OCI-LY7 (cell line): Measurements from ENCODE around the gene EFNA2. TPM values are rescaled to one million over a fixed set of nuclear protein-coding genes. Genes with fewer than 3 reads are reported as not detected.

Source experiments
- BruUV-seq: library from RNA; stranded (reverse); fragments of 400-500 nt; replicated peaks from 2 replicates; lab custom pipeline; 2021; lab: Mats Ljungman, UMichigan
- CTCF ChIA-PET: fragments of 300-600 bp; sonication (Branson Sonifier 250); formaldehyde crosslinking; loops from one replicate; lab custom pipeline; 2022; ENCODE audit warnings: antibody characterized with exemption; ENCODE audit not compliant: unreplicated experiment; lab: Charles Lee
- POLR2A ChIA-PET: fragments of 300-600 bp; sonication (Branson Sonifier 250); formaldehyde crosslinking; loops from one replicate; lab custom pipeline; 2022; ENCODE audit warnings: antibody characterized with exemption; lab: Charles Lee
- DNase-seq: peaks from one replicate; pipeline ENCODE4 v3.0.0-alpha.2; 2015; ENCODE audit warnings: low spot score
- H2AFZ ChIP-seq: fragments of 200-600 bp; sonication (generic), shearing (Covaris generic); 2 replicates; pipeline ENCODE4 v1.6.1; 2014; ENCODE audit warnings: mild to moderate bottlenecking, antibody characterized with exemption, low read length, moderate library complexity
- H3K27ac ChIP-seq: fragments of 200-600 bp; sonication (generic); 2 replicates; pipeline ENCODE4 v1.5.1; 2014; ENCODE audit warnings: mixed run types, low read depth, mild to moderate bottlenecking, moderate library complexity, low read length, inconsistent platforms; ENCODE audit not compliant: poor library complexity, severe bottlenecking
- H3K36me3 ChIP-seq: fragments of 200-600 bp; sonication (generic); 2 replicates; pipeline ENCODE4 v1.6.1; 2014; ENCODE audit warnings: mild to moderate bottlenecking, antibody characterized with exemption, low read length, moderate library complexity, mixed read lengths; ENCODE audit not compliant: insufficient read depth
- H3K4me1 ChIP-seq: fragments of 200-600 bp; sonication (generic); 2 replicates; pipeline ENCODE4 v1.5.1; 2014; ENCODE audit warnings: mild to moderate bottlenecking, low read length; ENCODE audit not compliant: insufficient read depth, poor library complexity, severe bottlenecking
- H3K4me2 ChIP-seq: fragments of 200-600 bp; sonication (generic); 2 replicates; pipeline ENCODE4 v1.6.1; 2014; ENCODE audit warnings: mild to moderate bottlenecking, low read length
- H3K4me3 ChIP-seq: fragments of 200-600 bp; sonication (generic); 2 replicates; pipeline ENCODE4 v1.5.1; 2014; ENCODE audit warnings: mild to moderate bottlenecking, low read depth, low read length; ENCODE audit not compliant: poor library complexity, severe bottlenecking
- H3K79me2 ChIP-seq: fragments of 200-600 bp; sonication (generic); 2 replicates; pipeline ENCODE4 v1.6.1; 2016; ENCODE audit warnings: low read depth, mild to moderate bottlenecking, low read length, moderate library complexity, mixed read lengths; ENCODE audit not compliant: insufficient read depth
- H3K9me2 ChIP-seq: fragments of 200-600 bp; sonication (generic); 2 replicates; pipeline ENCODE4 v1.6.1; 2016; ENCODE audit warnings: mild to moderate bottlenecking, low read length, mixed read lengths; ENCODE audit not compliant: insufficient read depth
- H3K9me3 ChIP-seq: fragments of 200-600 bp; sonication (generic); 2 replicates; pipeline ENCODE4 v1.6.1; 2014; ENCODE audit warnings: mild to moderate bottlenecking, mixed run types, low read length, mixed read lengths
- H4K20me1 ChIP-seq: fragments of 200-600 bp; sonication (generic); 2 replicates; pipeline ENCODE4 v1.6.1; 2014; ENCODE audit warnings: mild to moderate bottlenecking, antibody characterized with exemption, low read length, moderate library complexity, mixed read lengths; ENCODE audit not compliant: insufficient read depth
- CTCF ChIP-seq: fragments of 200-600 bp; sonication (generic); conservative IDR thresholded peaks from 2 replicates; pipeline ENCODE4 v1.5.1; 2014; ENCODE audit warnings: mild to moderate bottlenecking, antibody characterized with exemption, low read length, moderate library complexity, mixed read lengths
- EZH2phosphoT487 ChIP-seq: fragments of 200-600 bp; sonication (generic); IDR thresholded peaks from 2 replicates; pipeline ENCODE4 v1.6.1; 2018; ENCODE audit warnings: low read depth, borderline replicate concordance, mild to moderate bottlenecking, mixed run types, antibody characterized with exemption, low read length, moderate library complexity, mixed read lengths
- intact Hi-C: fragments of 100-400 bp; cut with micrococcal nuclease; formaldehyde crosslinking; loops from one replicate; pipeline ENCODE4 v1.10.0; 2022; ENCODE audit not compliant: unreplicated experiment
- total RNA-seq, 2 experiments: library from RNA; depleted of rRNA in 1 of 2; stranded (reverse); fragments of >200 nt in 1 of 2; shearing (Covaris generic) in 1 of 2; gene quantifications; 2 replicates each; pipeline ENCODE4 v1.2.3, GENCODE V29; 2014 to 2022

EFNA2 gene
- total RNA-seq, 2 experiments from 2014 or later: not detected

- intact Hi-C loops: no loop called here
- Histone ChIP-seq H3K79me2 (no peaks in the 10 kb centered on the region), H3K36me3 (no peaks in the 10 kb centered on the region), H3K4me3 (no peak overlapping the region), H4K20me1 (no peaks in the 10 kb centered on the region), H2AFZ (no peak overlapping the region), H3K4me1 (peaks cover 24% of the 10 kb centered on the region), H3K4me2 (no peak overlapping the region), H3K27ac (no peak overlapping the region), H3K9me2 (no peaks in the 10 kb centered on the region), H3K9me3 (no peaks in the 10 kb centered on the region)
- BruUV-seq: no TSS peak
- POLR2A ChIA-PET: no interaction called here
- CTCF ChIA-PET: no interaction called here
- no peak for DNase-seq
- TF ChIP-seq EZH2phosphoT487 (no peak), CTCF (no peak)
Observed at GRCh38 chr19:1340681-1341469, 55.2 kb downstream of the EFNA2 start.

- ChIA-PET POLR2A (no interaction called here), CTCF (no interaction called here)
- no peaks in the 10 kb centered on the region for H3K9me2 ChIP-seq
- intact Hi-C loops: no loop called here
- TF ChIP-seq CTCF (no peak), EZH2phosphoT487 (no peak)
- H3K27ac ChIP-seq: no peak overlapping the region
- no peak for DNase-seq
- H4K20me1 ChIP-seq: no peaks in the 10 kb centered on the region
- H3K36me3 ChIP-seq: no peaks in the 10 kb centered on the region
- peaks cover 19% of the 10 kb centered on the region for H3K4me1 ChIP-seq
- no peak overlapping the region for H3K4me3 ChIP-seq
- no peak overlapping the region for H3K4me2 ChIP-seq
- BruUV-seq: no TSS peak
- H2AFZ ChIP-seq: no peak overlapping the region
- H3K9me3 ChIP-seq: no peaks in the 10 kb centered on the region
- H3K79me2 ChIP-seq: no peaks in the 10 kb centered on the region
Observed at GRCh38 chr19:1343041-1343440, 57.4 kb downstream of the EFNA2 start.

- Histone ChIP-seq H3K9me3 (no peaks in the 10 kb centered on the region), H4K20me1 (no peaks in the 10 kb centered on the region), H2AFZ (no peak overlapping the region), H3K4me2 (no peak overlapping the region), H3K79me2 (no peaks in the 10 kb centered on the region), H3K4me1 (peaks cover 22% of the 10 kb centered on the region), H3K27ac (no peak overlapping the region), H3K4me3 (no peak overlapping the region), H3K9me2 (no peaks in the 10 kb centered on the region), H3K36me3 (no peaks in the 10 kb centered on the region)
- ChIA-PET POLR2A (interaction anchor here (1.3 kb wide), 1 partner anchor 76 kb away, joined by 3 read pairs; no protein-coding TSS in a partner anchor), CTCF (no interaction called here)
- intact Hi-C loops: no loop called here
- BruUV-seq: no TSS peak
- TF ChIP-seq EZH2phosphoT487: no peak
- no peak for DNase-seq
Observed at GRCh38 chr19:1349211-1349610, 63.5 kb downstream of the EFNA2 start.
